HCT116 (cell line): ENCODE results near the gene RNF4.
"Not testable (repeated sequence)": the region's sequence is repeated elsewhere in the genome, so short reads cannot be mapped to it uniquely, and the experiment has no call there.

Experiments used
- CTCF ChIP-seq, 3 experiments: fragments of 200-600 bp in 1 of 3; sonication (generic) in 1 of 3; IDR thresholded peaks in 2 of 3; conservative IDR thresholded peaks in 1 of 3; 2 replicates each; pipeline ENCODE4 v1.5.1; 2012 to 2017; ENCODE audit warnings: low read depth in 2 of 3, low read length in 2 of 3, antibody characterized with exemption in 1 of 3, borderline replicate concordance in 1 of 3, control low read depth in 1 of 3, mild to moderate bottlenecking in 1 of 3, mixed read lengths in 1 of 3, mixed run types in 1 of 3, moderate library complexity in 1 of 3; ENCODE audit not compliant: insufficient read depth in 1 of 3
- EZH2 ChIP-seq: fragments of 200-600 bp; sonication (generic); IDR thresholded peaks from 2 replicates; pipeline ENCODE4 v1.6.1; 2017; ENCODE audit warnings: antibody characterized with exemption, mixed run types
- POLR2AphosphoS5 ChIP-seq: IDR thresholded peaks from 2 replicates; pipeline ENCODE4 v1.6.1; 2011; ENCODE audit warnings: mild to moderate bottlenecking, low read depth, low read length, moderate library complexity
- REST ChIP-seq: IDR thresholded peaks from 2 replicates; pipeline ENCODE4 v1.6.1; 2012; ENCODE audit warnings: low read depth

- not testable (repeated sequence) for TF ChIP-seq CTCF (IDR thresholded peaks at IDR 0.05 in 2 of 3, conservative IDR thresholded peaks at IDR 0.05 in 1 of 3; ENCODE audit: borderline replicate concordance in 1 of 3, insufficient read depth in 1 of 3, low read depth in 2 of 3, low read length in 2 of 3); REST; EZH2; POLR2AphosphoS5
These were observed 45.3 kb downstream of the RNF4 start for GRCh38 chr4:2514193-2514592.
